ENCODE data around the gene SPINT3. TPM values are rescaled to one million over a fixed set of nuclear protein-coding genes. Genes with fewer than 3 reads are reported as not detected.
"Not testable (repeated sequence)": the region's sequence is repeated elsewhere in the genome, so short reads cannot be mapped to it uniquely, and the experiment has no call there.

Gene SPINT3
- total and polyA plus RNA-seq, 12 donors: not detected

DNA sequence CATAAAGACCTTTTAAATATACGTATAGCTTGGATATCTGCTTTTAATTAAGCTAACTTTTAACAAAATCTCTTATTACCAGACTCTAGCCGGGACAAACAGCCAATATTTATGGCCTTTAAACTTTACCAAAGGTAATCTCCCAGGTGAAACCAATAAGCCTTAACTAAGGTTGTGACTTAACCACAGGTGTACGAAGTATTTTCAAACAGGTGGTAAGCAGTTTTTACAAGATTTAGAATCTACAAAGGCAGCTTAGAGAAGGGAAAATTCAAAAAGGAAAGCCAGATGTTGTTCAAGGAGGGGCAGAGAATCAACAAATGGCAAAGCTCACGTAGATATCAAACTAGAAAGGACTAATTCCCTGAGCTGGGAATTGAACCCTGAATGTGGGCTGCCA, 30.0 kb downstream of the SPINT3 start:
- Histone ChIP-seq H3K36me3 (no peaks in the 10 kb centered on the region), H3K27ac (no peak overlapping the region), H3K9me3 (no peaks in the 10 kb centered on the region), H3K4me3 (no peak overlapping the region), H3K27me3 (peaks cover 0 to 67% (median 55%) of the 10 kb centered on the region in 7 donors), H3K4me1 (no peaks in the 10 kb centered on the region)
- whole genome bisulfite sequencing, 2 donors: 78 to 81% methylated on average over 4 of the region's 4 CpGs
- DNase-seq (no peak), ATAC-seq (no peak)
- TF ChIP-seq CTCF (IDR thresholded peaks at IDR 0.05): no peak
- intact Hi-C loops (cut with DNase I): no loop called here

- TF ChIP-seq CTCF (IDR thresholded peaks at IDR 0.05): no peak
- Histone ChIP-seq H3K27ac (no peak overlapping the region), H3K4me1 (no peaks in the 10 kb centered on the region), H3K9me3 (no peaks in the 10 kb centered on the region), H3K4me3 (no peak overlapping the region), H3K36me3 (no peaks in the 10 kb centered on the region), H3K27me3 (peaks cover 0 to 72% (median 61%) of the 10 kb centered on the region in 7 donors)
- no peak for DNase-seq
- no peak for ATAC-seq
- WGBS, 2 donors: 38 to 41% methylated on average over 6 of the region's 6 CpGs
- intact Hi-C loops (cut with DNase I): no loop called here
Measured at GRCh38 chr20:45484676-45485075, 30.7 kb downstream of the SPINT3 start.

DNA sequence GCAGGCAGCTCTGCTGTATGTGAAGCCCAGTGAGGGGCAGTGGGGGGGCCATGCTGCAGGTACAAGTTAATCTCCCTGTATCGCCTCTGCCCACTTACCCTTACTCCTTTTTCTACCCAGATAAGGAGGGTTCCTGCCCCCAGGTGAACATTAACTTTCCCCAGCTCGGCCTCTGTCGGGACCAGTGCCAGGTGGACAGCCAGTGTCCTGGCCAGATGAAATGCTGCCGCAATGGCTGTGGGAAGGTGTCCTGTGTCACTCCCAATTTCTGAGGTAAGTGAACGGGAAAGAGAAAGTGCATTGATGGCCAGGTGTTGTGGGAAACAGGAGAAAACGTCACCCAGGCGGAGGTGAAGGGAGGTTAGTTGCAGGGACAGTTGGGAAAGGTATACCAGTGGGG, 35.6 kb downstream of the SPINT3 start:
- DNase-seq (no peak), ATAC-seq (no peak)
- no peak overlapping the region for H3K27ac ChIP-seq
- H3K36me3 ChIP-seq: no peaks in the 10 kb centered on the region
- intact Hi-C loops (cut with DNase I): no loop called here
- no peak for TF ChIP-seq CTCF (IDR thresholded peaks at IDR 0.05)
- H3K9me3 ChIP-seq: no peaks in the 10 kb centered on the region
- peaks cover 0 to 77% (median 61%) of the 10 kb centered on the region in 7 donors for H3K27me3 ChIP-seq
- no peak overlapping the region for H3K4me3 ChIP-seq
- 88 to 91% methylated on average over 7 of the region's 7 CpGs for WGBS, 2 donors
- H3K4me1 ChIP-seq: no peaks in the 10 kb centered on the region

- H3K27ac ChIP-seq; DNase-seq; H3K4me3 ChIP-seq; ATAC-seq; H3K36me3 ChIP-seq; intact Hi-C loops (cut with DNase I); H3K9me3 ChIP-seq; H3K4me1 ChIP-seq: not testable (repeated sequence)
- H3K27me3 ChIP-seq: peaks cover 0 to 71% (median 60%) of the 10 kb centered on the region in 7 donors
- 77 to 78% methylated on average over 7 of the region's 7 CpGs for WGBS, 2 donors
Measured at GRCh38 chr20:45477530-45478148, 37.8 kb downstream of the SPINT3 start.

- WGBS, 2 donors: 70 to 91% methylated on average over 3 of the region's 3 CpGs
- ATAC-seq; intact Hi-C loops (cut with DNase I); H3K36me3 ChIP-seq; DNase-seq; H3K27ac ChIP-seq; H3K9me3 ChIP-seq; H3K4me3 ChIP-seq: not testable (repeated sequence)
- Histone ChIP-seq H3K27me3 (peaks cover 0 to 96% (median 70%) of the 10 kb centered on the region in 7 donors), H3K4me1 (peaks cover 0 to 23% (median 19%) of the 10 kb centered on the region in 9 donors)
Measured at GRCh38 chr20:45472286-45472685, 43.1 kb downstream of the SPINT3 start.
